Measurements from ENCODE around the gene POLDIP2.

Gene POLDIP2

GRCh38 chr17:28315846-28316705 is 41.3 kb downstream of the POLDIP2 start:
- DNase-seq = no peak

- DNase-seq = no peak
Observed at GRCh38 chr17:28313841-28314240, 43.5 kb downstream of the POLDIP2 start.

GRCh38 chr17:28306954-28307401 is 50.3 kb downstream of the POLDIP2 start:
- DNase-seq = no peak

GRCh38 chr17:28298449-28298848 is 58.9 kb downstream of the POLDIP2 start:
- no peak for DNase-seq
